Measurements from ENCODE around the gene NUTF2. TPM values are rescaled to one million over a fixed set of nuclear protein-coding genes. Genes with fewer than 3 reads are reported as not detected.
"Not testable (repeated sequence)": the region's sequence is repeated elsewhere in the genome, so short reads cannot be mapped to it uniquely, and the experiment has no call there.

Gene NUTF2
- total RNA-seq, 1 experiment from 2014 or later = 178 TPM

DNA sequence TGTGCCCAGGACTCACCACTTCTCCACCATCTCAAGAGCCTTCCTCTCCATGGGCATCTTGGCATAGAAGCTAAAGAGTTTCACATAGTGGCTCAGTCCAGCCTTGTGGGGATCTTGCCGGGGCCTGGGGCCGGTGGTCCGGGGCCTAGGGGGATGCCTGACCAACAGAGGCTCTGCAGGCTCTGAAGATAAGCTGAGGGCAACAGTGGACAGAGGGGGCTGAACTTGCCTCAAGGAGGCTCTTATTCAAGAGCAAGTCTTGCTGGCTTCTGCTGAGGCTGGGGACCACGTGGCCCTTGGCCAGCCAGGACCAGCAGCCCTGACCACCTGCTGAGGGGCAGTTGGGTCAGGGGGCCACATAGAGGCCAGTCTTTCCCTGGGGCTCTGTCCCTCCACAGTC, 18.1 kb upstream of the NUTF2 start:
- DNase-seq = no peak
- peaks cover 8% of the 10 kb centered on the region for H3K36me3 ChIP-seq
- H3K27me3 ChIP-seq = no peaks in the 10 kb centered on the region
- no peak overlapping the region for H3K4me3 ChIP-seq
- no peaks in the 10 kb centered on the region for H3K9me3 ChIP-seq

DNA sequence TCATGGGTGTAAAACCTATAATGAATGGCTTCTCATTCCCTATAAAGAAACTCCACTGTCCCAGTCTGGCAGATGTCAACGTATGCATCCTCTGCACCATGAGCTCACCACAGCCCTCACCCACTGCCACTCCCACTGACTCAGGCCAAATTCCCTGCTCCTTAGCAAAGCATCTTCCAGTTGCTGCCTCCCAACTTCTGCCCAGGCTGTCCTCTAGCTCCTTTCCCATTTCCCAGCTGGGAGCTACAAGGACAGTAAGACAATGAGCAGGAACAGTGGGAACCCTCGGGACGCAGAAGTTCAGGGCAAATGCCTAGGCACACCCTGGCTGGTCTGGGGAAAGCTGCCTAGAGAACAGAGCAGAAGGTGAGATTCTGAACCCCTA, 13.7 kb upstream of the NUTF2 start:
- H3K9me3 ChIP-seq = no peaks in the 10 kb centered on the region
- peaks cover 8% of the 10 kb centered on the region for H3K36me3 ChIP-seq
- H3K4me3 ChIP-seq = peak overlapping the region; percentile 74
- DNase-seq = peak; percentile 75
- H3K27me3 ChIP-seq = no peaks in the 10 kb centered on the region

DNA sequence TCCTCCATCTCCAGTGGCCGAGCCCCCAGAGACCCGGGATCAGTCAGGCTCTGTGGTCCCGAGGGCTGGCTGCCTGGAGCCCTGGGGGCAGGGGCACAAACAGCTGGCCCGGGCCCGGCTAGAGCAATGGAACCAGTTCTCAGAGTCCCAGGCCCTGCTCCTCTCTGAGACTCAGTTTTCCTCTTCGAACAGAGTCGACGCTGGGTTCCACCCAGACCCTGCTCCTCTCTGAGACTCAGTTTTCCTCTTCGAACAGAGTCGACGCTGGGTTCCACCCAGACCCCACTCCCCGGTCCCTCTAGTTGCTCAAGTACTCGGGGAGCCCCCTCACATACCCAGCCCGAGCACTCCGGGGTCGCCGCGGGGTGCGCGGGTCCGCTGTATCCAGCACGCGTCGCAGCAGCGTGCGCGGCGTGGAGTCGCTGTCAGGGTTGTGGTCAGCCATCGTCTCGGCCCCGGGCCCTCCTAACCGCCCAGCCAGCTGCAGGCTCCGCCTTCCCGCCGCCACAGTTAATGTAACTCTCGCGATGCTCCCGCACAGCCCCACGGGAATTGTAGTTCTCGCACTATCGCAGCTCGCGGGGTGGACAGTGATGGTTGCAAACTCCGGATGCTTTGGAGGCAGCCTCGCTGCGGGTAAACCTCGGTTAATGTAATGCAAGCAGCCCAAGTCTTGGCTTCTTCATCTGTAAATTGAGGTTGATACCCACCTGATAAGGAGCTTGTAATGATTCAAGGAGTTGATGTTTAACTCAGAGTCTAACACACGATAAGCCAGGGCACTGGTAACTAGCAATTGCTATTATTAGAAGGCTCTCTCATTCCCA, 13.1 kb upstream of the NUTF2 start:
- H3K27me3 ChIP-seq = no peaks in the 10 kb centered on the region
- H3K9me3 ChIP-seq = no peaks in the 10 kb centered on the region
- DNase-seq = peak; percentile 84
- peak overlapping the region; percentile 74 for H3K4me3 ChIP-seq
- peaks cover 8% of the 10 kb centered on the region for H3K36me3 ChIP-seq

DNA sequence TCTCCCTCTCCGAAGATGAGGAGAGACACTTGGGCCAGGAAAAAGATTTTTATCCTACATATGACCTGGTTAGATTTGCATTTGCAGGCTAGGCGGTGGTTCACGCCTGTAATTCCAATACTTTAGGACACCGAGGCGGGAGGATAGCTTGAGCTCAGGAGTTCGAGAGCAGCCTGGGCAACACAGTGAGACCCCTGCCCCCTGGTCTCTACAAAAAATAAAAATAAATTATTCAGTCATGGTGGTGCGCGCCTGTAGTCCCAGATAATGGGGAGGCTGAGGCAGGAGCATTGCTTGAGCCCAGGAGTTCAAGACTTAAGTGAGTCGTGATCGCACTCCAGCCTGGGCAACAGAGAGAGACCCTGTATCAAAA, 12.5 kb upstream of the NUTF2 start:
- Histone ChIP-seq H3K4me3 (peak overlapping the region; percentile 74), H3K9me3 (no peaks in the 10 kb centered on the region), H3K36me3 (peaks cover 8% of the 10 kb centered on the region), H3K27me3 (no peaks in the 10 kb centered on the region)
- DNase-seq = no peak

DNA sequence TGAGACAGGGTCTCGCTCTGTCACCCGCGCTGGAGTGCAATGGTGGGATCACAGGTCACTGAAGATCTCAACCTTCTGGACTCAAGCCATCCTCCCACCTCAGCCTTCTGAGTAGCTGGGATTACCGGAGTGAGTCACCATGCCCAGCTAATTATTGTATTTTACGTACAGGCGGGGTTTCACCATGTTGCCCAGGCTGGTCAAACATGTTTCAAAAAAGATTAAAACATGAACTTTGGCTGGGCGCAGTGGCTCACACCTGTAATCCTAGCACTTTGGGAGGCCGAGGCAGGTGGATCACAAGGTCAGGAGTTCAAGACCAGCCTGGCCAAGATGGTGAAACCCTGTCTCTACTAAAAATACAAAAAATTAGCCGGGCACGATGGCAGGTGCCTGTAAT, 9.5 kb upstream of the NUTF2 start:
- not testable (repeated sequence) for H3K36me3 ChIP-seq, H3K9me3 ChIP-seq, H3K4me3 ChIP-seq, H3K27me3 ChIP-seq, DNase-seq

DNA sequence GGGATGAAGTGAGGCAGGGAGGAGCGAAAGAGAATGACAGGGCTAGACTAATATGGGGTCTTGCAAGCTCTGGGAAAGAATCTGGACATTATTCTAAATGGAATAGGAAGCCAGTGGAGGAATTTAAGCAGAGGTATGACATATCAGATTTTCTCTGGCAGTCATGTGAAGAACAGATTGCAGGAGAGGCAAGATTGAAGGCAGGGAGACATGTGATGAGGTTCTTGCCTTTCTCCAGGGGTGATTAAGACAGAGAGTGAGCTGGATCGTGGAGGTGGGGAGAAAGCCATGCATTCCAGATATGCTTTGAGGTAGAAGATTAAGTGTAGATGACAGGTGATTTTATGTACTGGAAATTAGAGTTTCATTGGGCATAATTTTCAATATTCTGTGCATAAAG, 8.9 kb upstream of the NUTF2 start:
- H3K36me3 ChIP-seq = no peaks in the 10 kb centered on the region
- H3K4me3 ChIP-seq = no peak overlapping the region
- DNase-seq = no peak
- no peaks in the 10 kb centered on the region for H3K9me3 ChIP-seq
- no peaks in the 10 kb centered on the region for H3K27me3 ChIP-seq

DNA sequence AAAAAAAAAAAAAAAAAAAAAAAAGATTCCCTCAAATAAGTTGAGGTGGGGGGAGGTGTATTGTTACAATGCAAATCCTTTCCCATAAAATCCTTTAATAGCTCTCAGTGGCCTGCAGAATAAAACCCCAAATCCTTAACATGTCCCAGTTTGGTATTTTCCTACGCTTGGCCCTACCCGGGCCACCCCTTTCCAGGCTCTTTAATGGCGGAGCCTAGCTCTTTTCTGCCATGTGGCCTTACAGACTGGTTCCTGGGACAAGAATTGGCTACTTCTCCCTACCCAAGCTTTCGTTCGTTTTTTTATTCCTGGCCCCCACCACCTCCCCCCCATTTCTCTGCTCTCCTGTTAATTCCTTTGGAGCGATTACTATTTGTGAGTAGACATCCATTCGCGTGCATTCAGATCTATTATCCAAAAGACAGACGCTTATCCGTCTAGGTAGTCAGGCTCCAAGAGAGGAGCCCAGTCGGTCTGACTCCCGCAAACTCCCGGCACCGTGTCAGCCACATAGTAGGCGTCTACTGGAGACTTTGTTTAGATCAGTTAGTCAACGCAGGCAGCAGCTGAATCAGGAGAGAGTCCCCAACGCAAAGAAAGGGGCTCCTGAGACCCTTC, 5.4 kb upstream of the NUTF2 start:
- Histone ChIP-seq H3K9me3 (no peaks in the 10 kb centered on the region), H3K36me3 (peaks cover 5% of the 10 kb centered on the region), H3K4me3 (peak overlapping the region; percentile 96), H3K27me3 (no peaks in the 10 kb centered on the region)
- DNase-seq = no peak

DNA sequence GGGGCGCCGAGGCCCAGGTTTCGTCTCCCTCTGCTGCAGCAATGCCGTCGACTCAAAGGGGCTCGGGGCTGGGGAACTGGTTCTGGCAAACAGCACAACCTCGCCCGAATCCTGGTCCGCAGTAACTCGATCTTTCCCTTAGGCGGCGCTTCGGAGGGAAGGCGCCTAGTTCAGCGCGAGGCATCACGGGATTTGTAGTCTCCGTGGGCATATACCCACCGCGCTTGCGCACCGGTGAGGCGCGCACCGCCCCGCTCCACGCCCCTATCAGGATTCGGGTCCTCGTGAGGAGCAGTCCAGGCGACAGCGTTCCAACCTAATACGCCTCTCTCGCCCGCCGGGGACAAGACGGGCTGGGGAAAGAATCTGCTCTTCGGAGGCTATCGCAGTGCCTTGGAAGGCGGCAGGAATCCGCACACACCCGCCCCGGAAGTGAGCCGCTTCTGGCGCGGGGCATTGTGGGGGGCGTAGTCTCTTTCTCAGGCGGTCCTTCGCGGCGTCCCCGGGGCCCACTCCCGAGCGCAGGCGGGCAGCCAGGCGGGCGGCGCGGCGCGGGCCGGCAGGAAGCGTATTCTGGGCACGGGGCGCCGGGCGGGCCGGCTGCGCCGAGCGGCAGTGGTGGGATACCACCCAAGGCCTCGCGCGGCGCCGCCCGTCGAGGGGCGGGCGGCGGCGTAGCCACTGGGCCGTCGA, 4.8 kb upstream of the NUTF2 start, which contains the start of gene THAP11:
Gene THAP11 (plus strand): TSS at position 505 of the 693 bp plus-strand sequence. CDS start 235 bp downstream, outside the sequence.
- Histone ChIP-seq H3K27me3 (no peaks in the 10 kb centered on the region), H3K36me3 (peaks cover 5% of the 10 kb centered on the region), H3K9me3 (no peaks in the 10 kb centered on the region), H3K4me3 (peak within 1 kb of the TSS; percentile 96)
- DNase-seq = peak; percentile 83

DNA sequence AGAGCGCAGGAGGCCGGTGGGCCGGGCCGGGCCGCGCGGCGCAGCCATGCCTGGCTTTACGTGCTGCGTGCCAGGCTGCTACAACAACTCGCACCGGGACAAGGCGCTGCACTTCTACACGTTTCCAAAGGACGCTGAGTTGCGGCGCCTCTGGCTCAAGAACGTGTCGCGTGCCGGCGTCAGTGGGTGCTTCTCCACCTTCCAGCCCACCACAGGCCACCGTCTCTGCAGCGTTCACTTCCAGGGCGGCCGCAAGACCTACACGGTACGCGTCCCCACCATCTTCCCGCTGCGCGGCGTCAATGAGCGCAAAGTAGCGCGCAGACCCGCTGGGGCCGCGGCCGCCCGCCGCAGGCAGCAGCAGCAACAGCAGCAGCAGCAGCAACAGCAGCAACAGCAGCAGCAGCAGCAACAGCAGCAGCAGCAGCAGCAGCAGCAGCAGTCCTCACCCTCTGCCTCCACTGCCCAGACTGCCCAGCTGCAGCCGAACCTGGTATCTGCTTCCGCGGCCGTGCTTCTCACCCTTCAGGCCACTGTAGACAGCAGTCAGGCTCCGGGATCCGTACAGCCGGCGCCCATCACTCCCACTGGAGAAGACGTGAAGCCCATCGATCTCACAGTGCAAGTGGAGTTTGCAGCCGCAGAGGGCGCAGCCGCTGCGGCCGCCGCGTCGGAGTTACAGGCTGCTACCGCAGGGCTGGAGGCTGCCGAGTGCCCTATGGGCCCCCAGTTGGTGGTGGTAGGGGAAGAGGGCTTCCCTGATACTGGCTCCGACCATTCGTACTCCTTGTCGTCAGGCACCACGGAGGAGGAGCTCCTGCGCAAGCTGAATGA, 4.0 kb upstream of the NUTF2 start:
- no peak for DNase-seq
- peaks cover 5% of the 10 kb centered on the region for H3K36me3 ChIP-seq
- no peaks in the 10 kb centered on the region for H3K27me3 ChIP-seq
- no peaks in the 10 kb centered on the region for H3K9me3 ChIP-seq
- peak overlapping the region; percentile 96 for H3K4me3 ChIP-seq

DNA sequence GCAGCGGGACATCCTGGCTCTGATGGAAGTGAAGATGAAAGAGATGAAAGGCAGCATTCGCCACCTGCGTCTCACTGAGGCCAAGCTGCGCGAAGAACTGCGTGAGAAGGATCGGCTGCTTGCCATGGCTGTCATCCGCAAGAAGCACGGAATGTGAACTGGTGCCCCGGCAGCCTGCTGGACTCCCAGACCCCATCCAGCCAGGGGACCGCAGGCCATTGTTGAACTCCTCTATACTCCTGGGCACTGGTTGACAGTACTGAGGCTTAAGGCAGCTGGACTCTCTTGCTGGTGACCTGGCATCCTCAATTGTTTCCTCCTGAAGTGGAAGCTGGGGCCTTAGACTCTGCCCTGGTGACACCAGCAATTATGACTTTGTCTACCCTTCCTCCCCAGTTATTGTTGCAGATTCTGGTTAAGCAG, 3.4 kb upstream of the NUTF2 start:
- H3K27me3 ChIP-seq = no peaks in the 10 kb centered on the region
- H3K9me3 ChIP-seq = no peaks in the 10 kb centered on the region
- no peak for DNase-seq
- H3K36me3 ChIP-seq = peaks cover 5% of the 10 kb centered on the region
- H3K4me3 ChIP-seq = peak overlapping the region; percentile 96

DNA sequence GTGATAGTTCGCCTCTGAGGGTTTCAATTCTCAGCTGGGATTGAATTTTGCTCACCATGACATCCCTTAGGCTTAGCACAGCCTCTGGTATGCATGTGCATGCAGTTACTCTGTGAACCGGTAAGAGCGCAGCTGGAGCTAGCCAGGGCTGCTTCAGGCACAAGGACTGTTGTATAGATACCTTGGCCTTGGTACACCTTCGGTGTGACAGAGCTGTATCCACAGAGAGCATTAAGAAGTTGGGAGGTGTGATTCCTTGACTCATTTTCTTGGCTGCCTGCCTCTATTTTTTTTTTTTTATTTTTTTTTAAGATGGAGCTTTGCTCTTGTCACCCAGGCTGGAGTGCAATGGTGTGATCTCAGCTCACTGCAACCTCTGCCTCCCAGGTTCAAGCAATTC, 2.2 kb upstream of the NUTF2 start:
- H3K36me3 ChIP-seq = peaks cover 12% of the 10 kb centered on the region
- no peaks in the 10 kb centered on the region for H3K9me3 ChIP-seq
- H3K4me3 ChIP-seq = no peak overlapping the region
- H3K27me3 ChIP-seq = no peaks in the 10 kb centered on the region
- no peak for DNase-seq

DNA sequence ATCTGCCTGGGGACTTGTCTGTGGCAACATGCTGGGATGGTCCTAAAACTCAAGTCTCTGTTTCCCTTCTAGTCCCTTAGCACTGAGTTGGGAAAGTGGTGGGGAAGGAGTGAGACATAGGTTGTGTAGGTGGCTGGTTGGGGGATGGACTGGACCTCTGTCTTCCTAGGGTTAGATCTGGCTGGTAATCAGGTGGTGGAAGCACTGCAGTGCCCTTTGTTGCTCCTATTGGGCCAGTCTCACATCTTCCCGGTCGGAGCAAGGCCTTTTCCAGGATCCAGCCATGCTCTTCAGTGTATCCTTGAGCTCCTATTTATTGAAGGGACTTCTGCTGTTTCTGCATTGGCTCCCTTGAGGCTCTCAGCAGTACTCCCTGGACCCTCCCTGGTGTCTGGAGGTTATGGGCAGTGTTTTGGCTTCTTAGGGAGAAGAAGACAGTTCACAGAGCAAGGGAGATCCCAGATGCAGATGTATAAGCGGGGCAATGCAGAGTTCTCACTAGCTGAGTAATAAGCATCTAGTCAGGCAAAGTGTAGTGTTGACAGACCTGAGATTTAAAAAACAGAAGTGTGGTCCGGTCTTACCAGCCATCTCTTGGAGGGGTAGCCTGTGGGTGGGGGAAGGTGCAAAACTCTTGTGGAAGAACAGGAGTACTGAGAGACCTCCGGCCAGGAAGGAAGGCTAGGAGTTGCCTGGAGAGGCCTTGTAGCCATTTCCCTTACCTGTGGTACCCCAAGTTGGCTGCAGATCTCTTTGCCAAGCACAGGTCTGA, 1.3 kb upstream of the NUTF2 start:
- no peaks in the 10 kb centered on the region for H3K27me3 ChIP-seq
- H3K9me3 ChIP-seq = no peaks in the 10 kb centered on the region
- DNase-seq = no peak
- peak overlapping the region; percentile 78 for H3K4me3 ChIP-seq
- H3K36me3 ChIP-seq = peaks cover 12% of the 10 kb centered on the region

DNA sequence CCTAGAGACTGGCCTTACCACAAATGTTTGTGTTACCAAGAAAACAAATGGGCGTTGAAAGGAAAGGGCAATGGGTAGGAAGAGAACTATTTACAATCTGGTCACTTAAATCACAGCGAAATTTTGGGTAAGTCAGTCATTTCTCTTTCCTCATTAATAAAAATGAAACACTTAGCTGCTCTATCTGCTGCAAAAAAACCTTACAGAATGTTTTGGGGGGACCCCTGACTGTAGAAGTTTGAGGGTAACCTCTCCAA, 742 bp upstream of the NUTF2 start:
- DNase-seq = no peak
- Histone ChIP-seq H3K36me3 (peaks cover 12% of the 10 kb centered on the region), H3K27me3 (no peaks in the 10 kb centered on the region), H3K9me3 (no peaks in the 10 kb centered on the region), H3K4me3 (peak overlapping the region; percentile 78)

DNA sequence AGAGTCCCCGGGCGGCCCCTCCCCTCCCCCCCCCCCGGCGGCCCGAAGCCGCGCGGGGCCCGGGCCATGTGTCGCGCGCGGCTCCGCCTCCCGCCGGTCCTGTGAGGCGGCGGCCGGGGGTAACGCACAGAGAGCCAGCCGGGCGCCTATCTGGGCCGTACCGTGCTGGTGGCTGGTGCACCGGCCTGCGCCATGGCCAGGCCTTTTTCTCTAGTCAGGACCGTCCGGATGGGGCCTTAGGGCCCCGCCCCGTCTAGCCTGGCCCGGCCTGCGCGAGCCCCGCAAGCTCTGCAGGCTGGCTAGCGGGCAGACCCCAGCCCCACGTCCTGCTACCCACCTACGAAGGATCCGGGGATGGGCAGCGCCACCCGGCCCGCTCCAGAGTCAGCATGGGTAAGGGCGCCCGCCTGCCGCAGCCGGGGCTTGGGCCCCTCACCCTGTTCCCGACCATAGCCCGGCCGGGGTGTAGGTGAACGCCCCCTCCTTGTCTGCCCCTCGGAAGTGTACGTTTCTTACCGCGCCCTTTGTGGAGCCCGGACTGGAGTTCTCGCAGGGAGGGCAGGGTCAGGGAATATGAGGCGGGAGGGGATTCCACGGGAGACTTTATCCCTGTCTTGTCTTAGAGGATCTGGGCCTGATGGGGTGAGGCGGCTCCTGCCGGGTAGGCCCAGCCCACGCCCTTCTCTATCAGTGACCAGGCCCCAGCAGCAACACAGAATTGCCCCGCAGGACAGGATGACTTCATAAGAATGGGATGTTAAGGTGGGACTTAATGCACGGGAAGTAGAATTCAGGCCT, 530 bp downstream of the NUTF2 start, which contains the start of gene CENPT:
Gene CENPT (minus strand): TSS at position 630 of the 798 bp plus-strand sequence. CDS start 13,834 bp downstream, outside the sequence.
- Histone ChIP-seq H3K36me3 (peaks cover 12% of the 10 kb centered on the region), H3K27me3 (no peaks in the 10 kb centered on the region), H3K9me3 (no peaks in the 10 kb centered on the region), H3K4me3 (peak within 1 kb of the TSS; percentile 78)
- DNase-seq = peak; percentile 53

DNA sequence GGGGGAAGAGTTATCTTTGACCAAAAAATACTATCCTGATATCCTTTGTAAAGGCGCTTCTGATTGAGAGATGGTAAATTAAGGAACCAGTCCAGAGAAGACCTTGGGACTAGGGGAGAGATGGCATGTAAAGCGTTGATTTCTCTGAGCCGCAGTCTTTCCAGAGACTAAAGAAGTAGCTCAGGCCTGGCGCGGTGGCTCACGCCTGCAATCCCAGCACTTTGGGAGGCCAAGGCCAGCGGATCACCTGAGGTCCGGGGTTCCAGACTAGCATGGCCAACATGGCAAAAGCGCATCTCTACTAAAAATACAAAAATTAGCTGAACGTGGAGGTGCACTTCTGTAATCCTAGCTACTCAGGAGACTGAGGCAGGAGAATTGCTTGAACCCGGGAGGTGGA, 1.4 kb downstream of the NUTF2 start:
- no peak for DNase-seq

More for the DNA sequence above, 1.4 kb downstream of the NUTF2 start:
- Histone ChIP-seq H3K4me3 (peak overlapping the region; percentile 78), H3K36me3 (peaks cover 12% of the 10 kb centered on the region), H3K9me3 (no peaks in the 10 kb centered on the region), H3K27me3 (no peaks in the 10 kb centered on the region)
